PC-3 (cell line): Measurements from ENCODE around the gene CERKL. TPM values are rescaled to one million over a fixed set of nuclear protein-coding genes. Genes with fewer than 3 reads are reported as not detected.

Experiments
- ATAC-seq: fragments of 200-7000 bp; cut with Tn5 transposase; 2 replicates; pipeline ENCODE4 v1.9.1; 2020; ENCODE audit warnings: mild to moderate bottlenecking, moderate library complexity
- BruUV-seq: library from RNA; stranded (reverse); fragments of 400-500 nt; replicated peaks from 2 replicates; lab custom pipeline; 2021; lab: Mats Ljungman, UMichigan
- CTCF ChIA-PET: fragments of 300-600 bp; sonication (Branson Sonifier 250); formaldehyde crosslinking; loops from one replicate; lab custom pipeline; 2022; ENCODE audit warnings: antibody characterized with exemption; lab: Charles Lee
- POLR2A ChIA-PET: fragments of 300-600 bp; sonication (Branson Sonifier 250); formaldehyde crosslinking; loops from one replicate; lab custom pipeline; 2022; ENCODE audit warnings: antibody characterized with exemption; ENCODE audit not compliant: unreplicated experiment; lab: Charles Lee
- DNase-seq: peaks from one replicate; pipeline ENCODE4 v3.0.0-alpha.2; 2015
- H2AFZ ChIP-seq: fragments of 300-600 bp; sonication (generic); 2 replicates; pipeline ENCODE4 v1.6.0; 2016; ENCODE audit warnings: antibody characterized with exemption, low read length
- H3F3A ChIP-seq: fragments of 300-600 bp; sonication (generic); one replicate; pipeline ENCODE4 v1.6.0; 2017; ENCODE audit warnings: antibody characterized with exemption, low read length, control low read depth, mild to moderate bottlenecking; ENCODE audit not compliant: unreplicated experiment
- H3K27ac ChIP-seq: fragments of 300-600 bp; sonication (generic); 2 replicates; pipeline ENCODE4 v1.5.1; 2016; ENCODE audit warnings: mild to moderate bottlenecking, low read length
- H3K27me3 ChIP-seq: fragments of 300-600 bp; sonication (generic); 2 replicates; pipeline ENCODE4 v1.6.1; 2016; ENCODE audit warnings: low read length, mixed read lengths
- H3K36me3 ChIP-seq: fragments of 300-600 bp; sonication (generic); 2 replicates; pipeline ENCODE4 v1.6.1; 2016; ENCODE audit warnings: low read depth, mixed run types, low read length, mixed read lengths
- H3K4me1 ChIP-seq: fragments of 300-600 bp; sonication (generic); 2 replicates; pipeline ENCODE4 v1.5.1; 2016; ENCODE audit warnings: low read length; ENCODE audit not compliant: insufficient read depth
- H3K4me2 ChIP-seq: fragments of 300-600 bp; sonication (generic); 2 replicates; pipeline ENCODE4 v1.6.0; 2016; ENCODE audit warnings: low read length
- H3K4me3 ChIP-seq: fragments of 300-600 bp; sonication (generic); 2 replicates; pipeline ENCODE4 v1.5.1; 2016; ENCODE audit warnings: mild to moderate bottlenecking, low read length, mixed read lengths
- H3K79me2 ChIP-seq: fragments of 300-600 bp; sonication (generic); 2 replicates; pipeline ENCODE4 v1.6.1; 2017; ENCODE audit warnings: low read length, mixed read lengths
- H3K9ac ChIP-seq: fragments of 300-600 bp; sonication (generic); 2 replicates; pipeline ENCODE4 v1.6.0; 2016; ENCODE audit warnings: mild to moderate bottlenecking, low read length
- H3K9me2 ChIP-seq: fragments of 300-600 bp; sonication (generic); replicated peaks from 2 replicates; pipeline ENCODE4 v1.6.1; 2016; ENCODE audit warnings: mixed run types, low read length, mixed read lengths
- H3K9me3 ChIP-seq: fragments of 300-600 bp; sonication (generic); 2 replicates; pipeline ENCODE4 v1.6.1; 2016; ENCODE audit warnings: low read length, mixed read lengths
- H4K20me1 ChIP-seq: fragments of 300-600 bp; sonication (generic); 2 replicates; pipeline ENCODE4 v1.6.1; 2016; ENCODE audit warnings: low read length, mixed read lengths
- EZH2 ChIP-seq: fragments of 300-600 bp; sonication (generic); IDR thresholded peaks from one replicate; pipeline ENCODE4 v1.6.1; 2017; ENCODE audit warnings: antibody characterized with exemption, mild to moderate bottlenecking, low read length; ENCODE audit not compliant: unreplicated experiment
- EZH2phosphoT487 ChIP-seq: fragments of 300-600 bp; sonication (generic); IDR thresholded peaks from 2 replicates; pipeline ENCODE4 v1.6.1; 2018; ENCODE audit warnings: mild to moderate bottlenecking, antibody characterized with exemption, low read length, borderline replicate concordance
- intact Hi-C: fragments of 100-400 bp; cut with micrococcal nuclease; formaldehyde crosslinking; loops from 2 replicates; pipeline ENCODE4 v1.9.0; 2023
- total RNA-seq: library from RNA; depleted of rRNA; stranded (reverse); fragments of >200 nt; gene quantifications from 2 replicates; pipeline ENCODE4 v1.2.3, GENCODE V29; 2014
- TF ChIP-seq, protein P1 (sequence below): fragments of 300-600 bp; sonication (generic); conservative IDR thresholded peaks from 2 replicates; pipeline ENCODE4 v1.5.1; 2017; ENCODE audit warnings: antibody characterized with exemption, low read depth, mild to moderate bottlenecking, low read length

CERKL gene
- total RNA-seq, 1 experiment from 2014 or later, result 0.98 TPM

DNA sequence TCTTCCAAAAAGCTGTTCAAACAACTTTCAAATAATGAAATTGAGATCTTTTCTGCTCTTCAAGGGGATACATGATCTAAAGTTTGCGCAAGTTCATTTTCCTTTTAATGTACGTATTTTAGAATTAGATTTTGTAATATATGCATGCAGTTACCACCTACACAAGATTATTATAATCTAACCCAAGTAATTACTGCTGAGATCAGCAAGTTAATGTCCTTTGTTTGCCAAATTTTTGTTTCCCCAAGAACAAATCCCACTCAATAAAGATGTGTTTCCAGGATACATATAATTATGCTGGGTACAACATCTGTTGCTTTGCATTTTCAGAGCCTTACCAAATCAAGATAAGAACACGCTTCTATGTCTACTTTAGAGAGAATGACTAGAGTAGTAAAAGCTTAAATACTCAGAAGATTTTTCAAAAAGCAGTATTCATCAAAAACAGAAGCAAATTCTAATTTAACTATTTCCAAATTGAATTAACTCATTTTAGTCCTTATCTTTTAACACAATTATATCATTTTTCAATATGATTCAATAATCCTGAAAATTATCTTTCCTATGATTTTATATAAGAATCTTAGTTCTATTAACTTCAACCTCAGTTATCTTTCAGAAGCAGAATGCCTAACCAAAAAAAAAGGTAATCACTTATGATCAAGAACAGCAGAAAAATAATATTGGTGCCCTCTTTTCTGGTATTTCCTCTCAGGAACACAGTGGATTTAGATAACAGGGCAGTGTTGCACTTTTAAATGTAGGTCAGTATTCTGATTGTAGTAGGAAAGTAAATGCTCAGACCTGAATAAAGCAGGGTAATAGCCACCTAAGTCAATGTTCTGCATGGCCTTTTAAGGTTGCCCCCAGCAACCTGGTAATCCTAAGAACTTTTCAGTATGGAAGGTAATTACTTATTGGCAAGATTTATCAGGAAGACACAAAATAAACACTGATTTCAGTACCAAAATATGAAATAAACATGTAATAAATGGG, 28.0 kb downstream of the CERKL start:
- H3K9me2 ChIP-seq, result no peaks in the 10 kb centered on the region
- BruUV-seq, result no TSS peak

DNA sequence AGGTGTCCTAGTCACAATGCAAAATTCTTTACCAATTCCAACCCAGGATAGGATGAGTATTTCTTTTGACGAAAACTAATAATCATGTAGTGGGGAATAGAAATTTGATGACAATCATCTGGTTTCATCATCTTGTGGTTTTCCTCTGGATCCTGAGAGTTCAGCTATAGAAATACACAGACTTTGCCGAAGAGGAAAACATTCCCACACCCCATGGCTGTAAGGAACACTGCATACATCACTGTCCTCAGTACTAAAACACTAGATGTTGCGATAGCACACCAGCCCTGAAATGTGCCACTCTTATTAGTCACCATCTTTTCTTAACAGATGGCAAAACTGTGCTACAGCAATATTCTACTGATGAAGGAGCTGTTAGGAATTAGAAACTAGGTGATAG, 29.4 kb downstream of the CERKL start:
- H3K27me3 ChIP-seq, result no peaks in the 10 kb centered on the region
- no peaks in the 10 kb centered on the region for H3K36me3 ChIP-seq
- H3F3A ChIP-seq, result no peaks in the 10 kb centered on the region
- no peaks in the 10 kb centered on the region for H4K20me1 ChIP-seq
- H3K9me2 ChIP-seq, result no peaks in the 10 kb centered on the region
- H3K9me3 ChIP-seq, result no peaks in the 10 kb centered on the region
- no peak for DNase-seq
- ChIA-PET POLR2A (no interaction called here), CTCF (no interaction called here)
- H3K9ac ChIP-seq, result no peak overlapping the region
- TF ChIP-seq, protein P1, sequence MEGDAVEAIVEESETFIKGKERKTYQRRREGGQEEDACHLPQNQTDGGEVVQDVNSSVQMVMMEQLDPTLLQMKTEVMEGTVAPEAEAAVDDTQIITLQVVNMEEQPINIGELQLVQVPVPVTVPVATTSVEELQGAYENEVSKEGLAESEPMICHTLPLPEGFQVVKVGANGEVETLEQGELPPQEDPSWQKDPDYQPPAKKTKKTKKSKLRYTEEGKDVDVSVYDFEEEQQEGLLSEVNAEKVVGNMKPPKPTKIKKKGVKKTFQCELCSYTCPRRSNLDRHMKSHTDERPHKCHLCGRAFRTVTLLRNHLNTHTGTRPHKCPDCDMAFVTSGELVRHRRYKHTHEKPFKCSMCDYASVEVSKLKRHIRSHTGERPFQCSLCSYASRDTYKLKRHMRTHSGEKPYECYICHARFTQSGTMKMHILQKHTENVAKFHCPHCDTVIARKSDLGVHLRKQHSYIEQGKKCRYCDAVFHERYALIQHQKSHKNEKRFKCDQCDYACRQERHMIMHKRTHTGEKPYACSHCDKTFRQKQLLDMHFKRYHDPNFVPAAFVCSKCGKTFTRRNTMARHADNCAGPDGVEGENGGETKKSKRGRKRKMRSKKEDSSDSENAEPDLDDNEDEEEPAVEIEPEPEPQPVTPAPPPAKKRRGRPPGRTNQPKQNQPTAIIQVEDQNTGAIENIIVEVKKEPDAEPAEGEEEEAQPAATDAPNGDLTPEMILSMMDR, result no peak
- no peak for TF ChIP-seq EZH2phosphoT487
- H3K27ac ChIP-seq, result no peak overlapping the region
- no peak overlapping the region for H3K4me2 ChIP-seq
- intact Hi-C loops, result loop anchor here (5.0 kb wide), 1 partner anchor 375 kb away; no protein-coding TSS in a partner anchor
- no peak overlapping the region for H3K4me3 ChIP-seq
- H3K79me2 ChIP-seq, result no peaks in the 10 kb centered on the region
- ATAC-seq, result no peak
- H2AFZ ChIP-seq, result no peak overlapping the region
- no peaks in the 10 kb centered on the region for H3K4me1 ChIP-seq
- no TSS peak for BruUV-seq

More for the DNA sequence above, 28.0 kb downstream of the CERKL start:
- ATAC-seq, result no peak
- TF ChIP-seq EZH2 (no peak), EZH2phosphoT487 (no peak)
- TF ChIP-seq, protein P1, result no peak
- ChIA-PET CTCF (no interaction called here), POLR2A (no interaction called here)
- no peaks in the 10 kb centered on the region for H3K79me2 ChIP-seq
- DNase-seq, result no peak
- H3K27me3 ChIP-seq, result no peaks in the 10 kb centered on the region
- H3K9ac ChIP-seq, result no peak overlapping the region
- H3K4me1 ChIP-seq, result no peaks in the 10 kb centered on the region
- H3K36me3 ChIP-seq, result no peaks in the 10 kb centered on the region
- H3K4me2 ChIP-seq, result no peak overlapping the region
- no peak overlapping the region for H2AFZ ChIP-seq
- no peaks in the 10 kb centered on the region for H3K9me3 ChIP-seq
- no peaks in the 10 kb centered on the region for H4K20me1 ChIP-seq
- no peak overlapping the region for H3K27ac ChIP-seq
- H3K4me3 ChIP-seq, result no peak overlapping the region
- intact Hi-C loops, result loop anchor here (5.0 kb wide), 1 partner anchor 373 kb away; no protein-coding TSS in a partner anchor
- no peaks in the 10 kb centered on the region for H3F3A ChIP-seq

DNA sequence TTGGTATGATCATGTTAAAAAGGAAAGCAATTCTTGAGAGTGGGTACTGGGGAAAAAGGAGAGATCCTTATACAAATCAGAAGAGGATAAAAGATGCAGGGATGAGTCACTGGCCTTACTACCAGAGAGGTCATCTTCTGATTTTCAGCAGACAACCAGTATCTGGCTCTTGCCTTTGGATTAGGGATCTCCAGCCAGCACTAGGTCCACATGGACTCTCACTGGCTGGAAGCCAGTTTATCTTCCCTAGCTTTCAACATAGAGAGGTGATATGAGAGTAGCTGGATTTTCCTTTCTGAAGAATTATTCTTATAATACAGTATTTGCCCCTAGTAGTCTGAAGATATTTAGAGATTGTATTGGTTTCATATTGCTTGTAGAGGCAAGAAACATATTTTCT, 30.2 kb downstream of the CERKL start:
- no peak overlapping the region for H3K4me2 ChIP-seq
- no peak overlapping the region for H2AFZ ChIP-seq
- no peaks in the 10 kb centered on the region for H3K9me2 ChIP-seq
- no TSS peak for BruUV-seq
- no peak overlapping the region for H3K9ac ChIP-seq
- no peaks in the 10 kb centered on the region for H3K36me3 ChIP-seq
- H3K4me1 ChIP-seq, result no peaks in the 10 kb centered on the region
- ATAC-seq (no peak), DNase-seq (no peak)
- no peaks in the 10 kb centered on the region for H3F3A ChIP-seq
- no peak overlapping the region for H3K4me3 ChIP-seq
- ChIA-PET CTCF (no interaction called here), POLR2A (no interaction called here)
- no peaks in the 10 kb centered on the region for H4K20me1 ChIP-seq
- H3K27me3 ChIP-seq, result no peaks in the 10 kb centered on the region
- H3K27ac ChIP-seq, result no peak overlapping the region
- intact Hi-C loops, result loop anchor here (5.0 kb wide), 1 partner anchor 376 kb away; no protein-coding TSS in a partner anchor
- H3K9me3 ChIP-seq, result no peaks in the 10 kb centered on the region
- TF ChIP-seq EZH2, result no peak
- TF ChIP-seq EZH2phosphoT487, result no peak
- TF ChIP-seq, protein P1, result no peak
- no peaks in the 10 kb centered on the region for H3K79me2 ChIP-seq
